Liver (tissue), 9 donors: ENCODE results near the gene PTPA. TPM values are rescaled to one million over a fixed set of nuclear protein-coding genes. Genes with fewer than 3 reads are reported as not detected.

Experiments used
- DNase-seq: peaks from one replicate; pipeline ENCODE4 v3.0.0-alpha.2; 2017; ENCODE audit warnings: low spot score
- H3K27ac ChIP-seq, 2 donors: one replicate each; pipeline ENCODE4 v1.7.0; 2013; ENCODE audit warnings: inconsistent platforms in 2 of 2, low read length in 2 of 2, control low read depth in 1 of 2, low read depth in 1 of 2, mild to moderate bottlenecking in 1 of 2
- H3K27me3 ChIP-seq, 4 donors: one replicate each; pipeline versions ENCODE4 v1.6.1 to v1.7.0; 2013; ENCODE audit warnings: low read length in 3 of 4, inconsistent platforms in 1 of 4, mild to moderate bottlenecking in 1 of 4, moderate library complexity in 1 of 4; ENCODE audit not compliant: control insufficient read depth in 4 of 4, insufficient read depth in 4 of 4
- H3K36me3 ChIP-seq, 4 donors: one replicate each; pipeline versions ENCODE4 v1.6.1 to v1.7.0; 2013; ENCODE audit warnings: low read length in 3 of 4, mild to moderate bottlenecking in 3 of 4, low read depth in 1 of 4, moderate library complexity in 1 of 4; ENCODE audit not compliant: control insufficient read depth in 4 of 4, insufficient read depth in 3 of 4
- H3K4me1 ChIP-seq, 4 donors: one replicate each; pipeline versions ENCODE4 v1.6.1 to v1.7.0; 2013; ENCODE audit warnings: low read length in 3 of 4, mild to moderate bottlenecking in 3 of 4, moderate library complexity in 1 of 4; ENCODE audit not compliant: control insufficient read depth in 4 of 4, insufficient read depth in 4 of 4
- H3K4me3 ChIP-seq, 3 donors: one replicate each; pipeline versions ENCODE4 v1.6.1 to v1.7.0; 2013; ENCODE audit warnings: low read length in 3 of 3, control low read depth in 1 of 3, low read depth in 1 of 3, mild to moderate bottlenecking in 1 of 3
- H3K9ac ChIP-seq, 2 donors: one replicate each; pipeline ENCODE4 v1.7.0; 2013; ENCODE audit warnings: low read length in 2 of 2, mild to moderate bottlenecking in 2 of 2, moderate library complexity in 2 of 2, control low read depth in 1 of 2, low read depth in 1 of 2
- H3K9me3 ChIP-seq, 4 donors: one replicate each; pipeline versions ENCODE4 v1.6.1 to v1.7.0; 2013; ENCODE audit warnings: low read length in 3 of 4; ENCODE audit not compliant: control insufficient read depth in 4 of 4
- ATF3 ChIP-seq: IDR thresholded peaks from 2 replicates; pipeline ENCODE4 v1.6.1; 2016; ENCODE audit warnings: antibody characterized with exemption
- CTCF ChIP-seq: fragments of 150-350 bp; IDR thresholded peaks from 2 replicates; pipeline ENCODE4 v1.5.1; 2017; ENCODE audit warnings: improper control_type of control experiment, low read depth, low read length; ENCODE audit not compliant: missing input control
- EGR1 ChIP-seq, 2 donors: IDR thresholded peaks; 2 replicates each; pipeline ENCODE4 v1.6.1; 2016 to 2018; ENCODE audit warnings: antibody characterized with exemption in 2 of 2, low read depth in 2 of 2
- FOXA1 ChIP-seq: IDR thresholded peaks from 2 replicates; pipeline ENCODE4 v1.6.1; 2016; ENCODE audit warnings: antibody characterized with exemption
- FOXA2 ChIP-seq: IDR thresholded peaks from 2 replicates; pipeline ENCODE4 v1.6.1; 2016; ENCODE audit warnings: antibody characterized with exemption
- GABPA ChIP-seq, 2 donors: IDR thresholded peaks in 1 of 2; conservative IDR thresholded peaks in 1 of 2; 2 replicates each; pipeline ENCODE4 v1.6.1; 2016; ENCODE audit warnings: antibody characterized with exemption in 2 of 2, mild to moderate bottlenecking in 1 of 2, moderate library complexity in 1 of 2
- HNF4A ChIP-seq, 2 donors: conservative IDR thresholded peaks; 2 replicates each; pipeline ENCODE4 v1.6.1; 2016; ENCODE audit warnings: antibody characterized with exemption in 2 of 2, mild to moderate bottlenecking in 2 of 2
- HNF4G ChIP-seq: IDR thresholded peaks from 2 replicates; pipeline ENCODE4 v1.6.1; 2016; ENCODE audit warnings: antibody characterized with exemption
- REST ChIP-seq: IDR thresholded peaks from 2 replicates; pipeline ENCODE4 v1.6.1; 2016; ENCODE audit warnings: antibody characterized with exemption, mild to moderate bottlenecking
- SP1 ChIP-seq: IDR thresholded peaks from 2 replicates; pipeline ENCODE4 v1.6.1; 2018; ENCODE audit warnings: antibody characterized with exemption, mild to moderate bottlenecking
- TAF1 ChIP-seq: conservative IDR thresholded peaks from 2 replicates; pipeline ENCODE4 v1.6.1; 2016; ENCODE audit warnings: antibody characterized with exemption, mild to moderate bottlenecking
- YY1 ChIP-seq: IDR thresholded peaks from 2 replicates; pipeline ENCODE4 v1.6.1; 2016; ENCODE audit warnings: antibody characterized with exemption, mild to moderate bottlenecking
- ZBTB33 ChIP-seq: IDR thresholded peaks from 2 replicates; pipeline ENCODE4 v1.6.1; 2016; ENCODE audit warnings: antibody characterized with exemption
- WGBS: extraction: QIAGEN DNeasy Blood & Tissue Kit; methylation state at CpG from one replicate; pipeline ENCODE4 v1.1.7; 2013; 5-methylcytosine and 5-hydroxymethylcytosine counted together
- polyA plus RNA-seq, 2 donors: library from polyadenylated mRNA; stranded (reverse) in 1 of 2; unstranded in 1 of 2; fragments of 200-250 nt in 1 of 2; fragments of >200 nt in 1 of 2; fragmentation: Nextera tagmentation in 1 of 2; extraction: Ambion mirVana in 1 of 2; gene quantifications; one replicate each; pipeline versions ENCODE4 v1.2.1 to v1.2.3, GENCODE V29; 2013 to 2015
- total RNA-seq, 2 donors: library from RNA; depleted of rRNA; stranded (reverse); fragments of >200 nt; gene quantifications; one replicate each; pipeline ENCODE4 v1.2.3, GENCODE V29; 2014
- donor health status: healthy.
- donor health status: healthy.
- donor health status: healthy.
- donor health status: healthy.
- donor health status: healthy.

Gene PTPA
- total and polyA plus RNA-seq, 4 donors: 27.6 to 66.0 (median 38.4) TPM

- Histone ChIP-seq H3K9me3 (no peaks in the 10 kb centered on the region), H3K4me3 (no peak overlapping the region), H3K27ac (no peak overlapping the region), H3K36me3 (no peaks in the 10 kb centered on the region), H3K27me3 (no peaks in the 10 kb centered on the region), H3K4me1 (peaks cover 4 to 8% (median 4%) of the 10 kb centered on the region in 4 donors), H3K9ac (no peak overlapping the region)
- no peak for TF ChIP-seq GABPA (IDR thresholded peaks at IDR 0.05 in 1 of 2, conservative IDR thresholded peaks at IDR 0.05 in 1 of 2)
- no peak for TF ChIP-seq EGR1 (IDR thresholded peaks at IDR 0.05; ENCODE audit: low read depth in 2 of 2)
- no peak for TF ChIP-seq REST
- TF ChIP-seq FOXA1: no peak
- DNase-seq: no peak
- WGBS: 78% methylated on average over 5 of the region's 5 CpGs
These were observed 70.0 kb downstream of the PTPA start for GRCh38 chr9:129181246-129181645.

- H3K27me3 ChIP-seq: no peaks in the 10 kb centered on the region
- no peak overlapping the region for H3K9ac ChIP-seq
- no peak overlapping the region for H3K27ac ChIP-seq
- peaks cover 4 to 8% (median 4%) of the 10 kb centered on the region in 4 donors for H3K4me1 ChIP-seq
- TF ChIP-seq SP1: no peak
- no peak for TF ChIP-seq FOXA2
- no peak for TF ChIP-seq HNF4G
- no peak for TF ChIP-seq FOXA1
- no peak for TF ChIP-seq EGR1 (IDR thresholded peaks at IDR 0.05; ENCODE audit: low read depth in 2 of 2)
- TF ChIP-seq TAF1: no peak
- TF ChIP-seq YY1: no peak
- no peak for TF ChIP-seq ZBTB33
- no peak for TF ChIP-seq CTCF
- no peak for TF ChIP-seq GABPA (IDR thresholded peaks at IDR 0.05 in 1 of 2, conservative IDR thresholded peaks at IDR 0.05 in 1 of 2)
- TF ChIP-seq ATF3: no peak
- TF ChIP-seq REST: no peak
- TF ChIP-seq HNF4A (conservative IDR thresholded peaks at IDR 0.05): no peak
- H3K4me3 ChIP-seq: no peak overlapping the region
- H3K36me3 ChIP-seq: no peaks in the 10 kb centered on the region
- peaks cover 0 to under 1% (median 0%) of the 10 kb centered on the region in 4 donors for H3K9me3 ChIP-seq
- 87% methylated on average over 4 of the region's 4 CpGs for WGBS
- no peak for DNase-seq
These were observed 70.9 kb downstream of the PTPA start for GRCh38 chr9:129182122-129182521.
